GM18526 (cell line): ENCODE measurements around the gene SGMS1.

ENCODE experiments used
- POLR2A ChIP-seq: IDR thresholded peaks from 3 replicates; pipeline ENCODE4 v1.6.1; 2011; ENCODE audit not compliant: insufficient read length; ENCODE audit errors: extremely low read depth

Gene SGMS1

GRCh38 chr10:50623663-50624412, at the start of gene SGMS1:
Gene SGMS1, minus strand, starts transcription at chr10:50623956. Its CDS starts 279,842 bp downstream, at chr10:50344114.
- TF ChIP-seq POLR2A, result peak; percentile 53

- peak; percentile 39 for TF ChIP-seq POLR2A
These were observed 36.3 kb upstream of the SGMS1 start for GRCh38 chr10:50659865-50660730.

DNA sequence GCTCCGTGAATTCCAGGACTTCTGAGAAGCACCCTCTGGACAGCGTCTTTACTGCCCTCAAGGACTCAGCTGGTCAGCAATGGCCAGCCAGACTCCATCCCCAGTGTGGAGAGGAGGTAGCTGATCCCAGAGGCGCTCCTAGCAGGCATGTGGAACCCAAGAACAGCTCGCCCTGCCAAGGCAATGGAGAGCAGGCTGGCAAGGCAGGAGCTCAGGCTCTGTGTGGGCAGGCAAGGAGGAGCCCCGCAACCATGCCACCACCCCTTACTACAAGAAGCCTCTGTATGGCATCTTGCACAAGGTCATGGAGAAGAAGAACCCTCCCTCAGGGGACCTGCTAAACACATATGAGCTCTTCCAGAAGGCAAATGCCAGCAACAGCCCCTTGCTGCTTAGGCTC, 34.4 kb upstream of the SGMS1 start:
- no peak for TF ChIP-seq POLR2A

GRCh38 chr10:50653758-50654157, 30.0 kb upstream of the SGMS1 start:
- TF ChIP-seq POLR2A, result no peak

DNA sequence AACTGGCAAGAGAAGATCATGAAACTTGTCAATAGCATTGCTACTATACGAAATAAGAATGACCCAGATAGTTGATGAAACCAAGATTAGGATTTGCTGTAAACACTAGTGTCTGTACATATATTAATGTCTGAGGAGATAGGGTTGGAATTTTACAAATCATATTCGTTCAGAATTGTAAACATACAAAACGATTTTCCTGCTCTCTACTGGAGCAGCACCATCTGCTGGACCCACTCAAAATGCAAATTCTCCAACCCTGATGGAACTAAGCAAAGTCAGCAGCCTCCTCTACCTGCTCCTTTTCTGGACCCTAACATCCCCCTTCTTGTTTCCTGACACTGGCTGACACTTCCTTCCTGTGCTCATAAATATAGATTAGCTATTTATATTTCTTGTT, 29.4 kb upstream of the SGMS1 start:
- TF ChIP-seq POLR2A, result no peak

- no peak for TF ChIP-seq POLR2A
These were observed 28.1 kb upstream of the SGMS1 start for GRCh38 chr10:50651808-50652207.

DNA sequence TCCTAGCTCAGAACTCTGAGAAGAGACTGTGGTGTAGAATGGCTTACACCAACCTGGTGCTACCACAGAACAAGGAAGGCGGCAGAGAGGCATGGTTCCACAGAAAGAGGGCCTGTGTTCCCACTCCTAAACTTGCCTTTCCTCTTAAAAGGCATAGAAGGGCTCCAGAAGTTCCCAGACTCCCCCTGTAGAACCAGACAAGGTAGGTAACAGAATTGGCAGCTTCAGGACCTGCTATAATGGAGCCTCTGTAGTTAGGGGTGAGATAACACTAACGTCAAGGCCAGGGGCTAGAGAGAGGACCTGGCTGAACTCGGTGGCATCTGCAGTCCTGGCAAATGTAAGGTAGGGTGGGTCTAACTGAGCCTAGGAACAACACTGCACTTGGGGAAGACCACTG, 26.7 kb upstream of the SGMS1 start:
- TF ChIP-seq POLR2A, result no peak

DNA sequence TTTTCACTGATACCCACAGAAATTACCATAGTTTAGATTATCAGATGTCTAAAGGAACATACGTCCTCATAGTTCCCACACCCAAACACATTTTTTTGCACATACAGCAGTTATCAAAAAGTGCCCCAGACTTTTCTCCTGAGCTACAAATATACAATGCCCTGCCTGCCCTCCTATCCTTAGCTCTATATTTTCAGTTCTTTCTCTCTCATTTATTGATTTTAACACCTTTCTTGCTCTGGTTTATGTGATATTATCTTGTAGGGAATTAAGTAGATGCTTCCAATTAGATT, 25.1 kb upstream of the SGMS1 start:
- TF ChIP-seq POLR2A, result no peak

GRCh38 chr10:50648089-50648934, 24.6 kb upstream of the SGMS1 start:
- no peak for TF ChIP-seq POLR2A

- TF ChIP-seq POLR2A, result no peak
These were observed 21.5 kb upstream of the SGMS1 start for GRCh38 chr10:50645236-50645635.

DNA sequence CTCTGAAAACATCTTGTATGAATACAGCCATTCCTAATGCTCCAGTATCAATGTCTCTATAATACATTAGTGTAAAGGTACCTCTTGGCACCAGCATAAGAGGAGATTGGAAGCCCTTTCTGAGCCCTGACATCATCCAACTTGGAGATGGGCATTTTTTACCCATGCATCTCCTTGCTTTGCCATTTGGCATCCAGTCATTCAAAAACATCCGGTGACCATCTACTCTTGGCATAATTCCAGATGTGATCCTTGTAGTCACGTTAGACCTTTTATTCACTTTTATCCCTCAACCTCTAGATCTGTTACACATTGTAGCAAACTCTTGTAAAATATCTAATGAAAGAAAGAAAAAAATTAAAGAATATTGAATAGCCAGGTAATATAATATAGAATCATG, 17.9 kb upstream of the SGMS1 start:
- TF ChIP-seq POLR2A, result no peak

DNA sequence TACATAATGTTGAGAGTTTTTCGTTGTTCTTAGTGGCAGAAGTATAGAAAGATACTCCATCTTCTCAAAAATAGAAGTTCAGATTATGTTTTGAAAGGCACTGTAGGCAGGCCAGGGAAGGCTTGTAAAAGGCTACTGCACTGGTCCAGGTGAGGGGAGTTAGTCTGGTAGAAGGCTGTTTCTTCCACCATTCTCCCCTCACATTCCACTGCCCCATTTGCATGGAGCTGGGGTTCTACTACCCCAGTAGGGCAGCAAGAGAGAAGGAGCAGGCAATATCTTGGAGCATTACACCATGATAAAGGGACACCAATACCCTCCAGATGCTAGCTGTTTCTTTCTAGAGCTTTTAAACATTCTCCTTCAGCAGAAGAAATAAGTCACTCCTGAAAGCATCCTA, 16.5 kb upstream of the SGMS1 start:
- no peak for TF ChIP-seq POLR2A

GRCh38 chr10:50636618-50637579, 13.1 kb upstream of the SGMS1 start:
- TF ChIP-seq POLR2A, result no peak

GRCh38 chr10:50635286-50635685, 11.5 kb upstream of the SGMS1 start:
- no peak for TF ChIP-seq POLR2A
